Measurements from ENCODE around the gene SMIM21.

The SMIM21 gene

GRCh38 chr18:75376004-75376403, 51.5 kb downstream of the SMIM21 start (continued):
- no peak for TF ChIP-seq ZNF157 (tag by site-specific recombination; IDR thresholded peaks at IDR 0.05)

DNA sequence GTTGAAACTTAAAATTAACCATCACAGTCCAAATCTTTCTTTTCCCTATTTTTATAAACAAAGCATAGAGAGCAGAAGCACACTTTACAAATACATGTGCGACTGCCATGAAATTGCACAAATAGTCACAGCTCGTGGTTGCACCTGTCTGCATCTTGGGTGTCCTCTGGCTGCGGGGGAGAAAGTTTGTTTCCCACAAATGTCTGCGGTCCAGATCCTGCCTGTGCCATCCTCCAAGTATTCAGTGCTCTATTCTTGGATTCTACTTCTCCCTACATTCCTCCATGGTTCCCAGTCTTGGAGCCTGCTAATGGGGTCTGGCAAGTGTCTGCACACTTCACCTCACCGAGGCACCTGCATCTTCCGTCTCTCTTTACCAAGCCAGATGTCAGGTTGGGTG, 52.2 kb downstream of the SMIM21 start:
- H3K36me3 ChIP-seq (ENCODE audit: control insufficient read depth in 2 of 2, insufficient read depth in 1 of 2, low read length in 2 of 2): no peaks in the 10 kb centered on the region
- TF ChIP-seq ZNF623 (tag by site-specific recombination; IDR thresholded peaks at IDR 0.05): no peak
- H3K27ac ChIP-seq (ENCODE audit: extremely low read depth, low read depth, low read length): no peak overlapping the region
- ChIA-PET POLR2A (no interaction called here), CTCF (no interaction called here)
- no peaks in the 10 kb centered on the region for H3K9me3 ChIP-seq (ENCODE audit: control insufficient read depth, insufficient read depth, low read depth, low read length)
- no peak overlapping the region for H3K4me3 ChIP-seq (ENCODE audit: low read depth, low read length)
- H3K4me1 ChIP-seq (ENCODE audit: control insufficient read depth, insufficient read depth, low read length): no peaks in the 10 kb centered on the region

- Histone ChIP-seq H3K9me3 (ENCODE audit: control insufficient read depth, insufficient read depth, low read depth, low read length) (no peaks in the 10 kb centered on the region), H3K36me3 (ENCODE audit: control insufficient read depth in 2 of 2, insufficient read depth in 1 of 2, low read length in 2 of 2) (no peaks in the 10 kb centered on the region), H3K4me3 (ENCODE audit: low read depth, low read length) (no peak overlapping the region), H3K27ac (ENCODE audit: extremely low read depth, low read depth, low read length) (no peak overlapping the region), H3K4me1 (ENCODE audit: control insufficient read depth, insufficient read depth, low read length) (no peaks in the 10 kb centered on the region)
- TF ChIP-seq HIC1 (tag by site-specific recombination; IDR thresholded peaks at IDR 0.05) (no peak), ZNF2 (tag by site-specific recombination; IDR thresholded peaks at IDR 0.05) (no peak), ZNF596 (tag by site-specific recombination; IDR thresholded peaks at IDR 0.05) (no peak), REST (tag by site-specific recombination; IDR thresholded peaks at IDR 0.05) (no peak), ZNF169 (tag by site-specific recombination; IDR thresholded peaks at IDR 0.05) (no peak), ZBTB21 (tag by site-specific recombination; IDR thresholded peaks at IDR 0.05) (no peak)
- ChIA-PET CTCF (no interaction called here), POLR2A (no interaction called here)
Measured at GRCh38 chr18:75374466-75374865, 53.0 kb downstream of the SMIM21 start.

- no peak overlapping the region for H3K27ac ChIP-seq (ENCODE audit: extremely low read depth, low read depth, low read length)
- no peaks in the 10 kb centered on the region for H3K4me1 ChIP-seq (ENCODE audit: control insufficient read depth, insufficient read depth, low read length)
- TF ChIP-seq ZBTB26 (tag by site-specific recombination; optimal IDR thresholded peaks at IDR 0.05): no peak
- TF ChIP-seq ZNF19 (tag by site-specific recombination; IDR thresholded peaks at IDR 0.05; ENCODE audit: low read depth): no peak
- TF ChIP-seq WT1 (tag by site-specific recombination; IDR thresholded peaks at IDR 0.05): no peak
- no peak for TF ChIP-seq ZNF645 (tag by site-specific recombination; IDR thresholded peaks at IDR 0.05)
- no peak for TF ChIP-seq ZNF2 (tag by site-specific recombination; IDR thresholded peaks at IDR 0.05)
- no peak for TF ChIP-seq ZNF426 (tag by site-specific recombination; IDR thresholded peaks at IDR 0.05)
- no peak for TF ChIP-seq KLF9 (tag by site-specific recombination; IDR thresholded peaks at IDR 0.05; ENCODE audit: low read depth)
- no peak for TF ChIP-seq ZNF549 (tag by site-specific recombination; IDR thresholded peaks at IDR 0.05)
- POLR2A ChIA-PET: interaction anchor here (1.3 kb wide), 1 partner anchor 60 kb away, joined by 3 read pairs; no protein-coding TSS in a partner anchor
- H3K4me3 ChIP-seq (ENCODE audit: low read depth, low read length): no peak overlapping the region
- CTCF ChIA-PET: no interaction called here
- no peaks in the 10 kb centered on the region for H3K9me3 ChIP-seq (ENCODE audit: control insufficient read depth, insufficient read depth, low read depth, low read length)
- no peaks in the 10 kb centered on the region for H3K36me3 ChIP-seq (ENCODE audit: control insufficient read depth in 2 of 2, insufficient read depth in 1 of 2, low read length in 2 of 2)
Measured at GRCh38 chr18:75369026-75369721, 58.3 kb downstream of the SMIM21 start.
